Right atrium auricular region (tissue), 2 donors: ENCODE results near the gene KDM8. TPM values are rescaled to one million over a fixed set of nuclear protein-coding genes. Genes with fewer than 3 reads are reported as not detected.

Experiments
- DNase-seq: peaks from one replicate; pipeline ENCODE4 v3.0.0-alpha.2; 2019; ENCODE audit warnings: low spot score
- H3K27ac ChIP-seq, 2 donors: fragments of 200-600 bp; sonication (generic); 1 replicate in 1 of 2; 2 replicates in 1 of 2; pipeline ENCODE4 v1.5.1; 2016 to 2019
- H3K27me3 ChIP-seq, 2 donors: fragments of 200-600 bp; sonication (generic); one replicate each; pipeline versions ENCODE4 v1.5.1 to v1.6.0; 2017 to 2019
- H3K36me3 ChIP-seq: fragments of 200-600 bp; sonication (generic); one replicate; pipeline ENCODE4 v1.5.1; 2016
- H3K4me1 ChIP-seq, 2 donors: fragments of 200-600 bp; sonication (generic); one replicate each; pipeline versions ENCODE4 v1.5.1 to v1.6.0; 2017 to 2019
- H3K4me3 ChIP-seq, 2 donors: fragments of 200-600 bp; sonication (generic); 1 replicate in 1 of 2; 2 replicates in 1 of 2; pipeline ENCODE4 v1.5.1; 2017 to 2019; ENCODE audit warnings: mild to moderate bottlenecking in 1 of 2, moderate library complexity in 1 of 2
- H3K9me3 ChIP-seq, 2 donors: fragments of 200-600 bp; sonication (generic); one replicate each; pipeline ENCODE4 v1.5.1; 2019
- CTCF ChIP-seq, 2 donors: fragments of 200-600 bp; sonication (generic); IDR thresholded peaks; one replicate each; pipeline ENCODE4 v1.5.1; 2019; ENCODE audit warnings: antibody characterized with exemption in 2 of 2
- total RNA-seq, 2 donors: library from RNA; depleted of rRNA; stranded (reverse); fragments of >200 nt; gene quantifications; one replicate each; pipeline ENCODE4 v1.1.0, GENCODE V29; 2016

The KDM8 gene
- total RNA-seq, 2 donors from 2014 or later, result 2.9 to 3.8 TPM

- no peaks in the 10 kb centered on the region for H3K27me3 ChIP-seq
- no peaks in the 10 kb centered on the region for H3K36me3 ChIP-seq
- no peak overlapping the region for H3K27ac ChIP-seq
- H3K4me1 ChIP-seq, result peaks cover 0 to 20% of the 10 kb centered on the region in 2 donors
- TF ChIP-seq CTCF (IDR thresholded peaks at IDR 0.05), result no peak
- no peaks in the 10 kb centered on the region for H3K9me3 ChIP-seq
- DNase-seq, result no peak
- H3K4me3 ChIP-seq, result no peak overlapping the region
These were observed 63.8 kb downstream of the KDM8 start for GRCh38 chr16:27267037-27267677.

GRCh38 chr16:27268376-27269299 lies 65.3 kb downstream of the KDM8 start, which contains the start of gene NSMCE1:
NSMCE1 (minus strand) TSS chr16:27268772; CDS start chr16:27257570, 11,202 bp downstream.
- Histone ChIP-seq H3K27ac (peak within 1 kb of the TSS; percentile 87 to 89), H3K36me3 (no peaks in the 10 kb centered on the region), H3K4me1 (peaks cover 0 to 20% of the 10 kb centered on the region in 2 donors), H3K4me3 (peak within 1 kb of the TSS; percentile 85 to 90), H3K9me3 (no peaks in the 10 kb centered on the region), H3K27me3 (no peaks in the 10 kb centered on the region)
- peak in 1 of 2 donors; percentile 35 for TF ChIP-seq CTCF (IDR thresholded peaks at IDR 0.05)
- peak; percentile 99 for DNase-seq

GRCh38 chr16:27269300-27270150 lies 66.2 kb downstream of the KDM8 start:
- no peak for TF ChIP-seq CTCF (IDR thresholded peaks at IDR 0.05)
- Histone ChIP-seq H3K4me3 (peak overlapping the region in 1 of 2 donors; percentile 85), H3K27ac (peak overlapping the region; percentile 87 to 89), H3K27me3 (no peaks in the 10 kb centered on the region), H3K4me1 (peaks cover 0 to 20% of the 10 kb centered on the region in 2 donors), H3K9me3 (no peaks in the 10 kb centered on the region), H3K36me3 (no peaks in the 10 kb centered on the region)
- DNase-seq, result no peak

GRCh38 chr16:27270349-27270748 lies 67.0 kb downstream of the KDM8 start:
- no peaks in the 10 kb centered on the region for H3K27me3 ChIP-seq
- peaks cover 0 to 20% of the 10 kb centered on the region in 2 donors for H3K4me1 ChIP-seq
- no peak for TF ChIP-seq CTCF (IDR thresholded peaks at IDR 0.05)
- no peak overlapping the region for H3K4me3 ChIP-seq
- no peak overlapping the region for H3K27ac ChIP-seq
- H3K9me3 ChIP-seq, result no peaks in the 10 kb centered on the region
- H3K36me3 ChIP-seq, result no peaks in the 10 kb centered on the region
- no peak for DNase-seq

Other genes starting within 250 kb of the KDM8 start
- not detected for gene C16orf82, start 136.6 kb upstream of the KDM8 start, total RNA-seq
- gene NSMCE1, start 65.2 kb downstream of the KDM8 start, total RNA-seq, result 10 to 100 TPM; 24.0 to 35.8 TPM
- gene IL4R, start 110.4 kb downstream of the KDM8 start, total RNA-seq, result 10 to 100 TPM; 11.9 to 35.5 TPM
- gene IL21R, start 198.6 kb downstream of the KDM8 start, total RNA-seq, result 1 to 10 TPM in 1 of 2 donors, under 1 TPM in 1; 0.07 to 1.3 TPM